Thoracic aorta (tissue), 2 donors: ENCODE measurements around the gene ALMS1. TPM values are rescaled to one million over a fixed set of nuclear protein-coding genes. Genes with fewer than 3 reads are reported as not detected.

Experiments
- ATAC-seq: fragments of 150-250 bp; one replicate; pipeline ENCODE4 v1.8.0; 2017; ENCODE audit warnings: low read depth; ENCODE audit not compliant: insufficient number of reproducible peaks, low FRiP score
- DNase-seq: peaks from one replicate; pipeline ENCODE4 v3.0.0-alpha.2; 2020; ENCODE audit warnings: low spot score
- H3K27ac ChIP-seq, 2 donors: fragments of 200-600 bp; sonication (generic); 1 replicate in 1 of 2; 2 replicates in 1 of 2; pipeline ENCODE4 v1.5.1; 2016; ENCODE audit warnings: mild to moderate bottlenecking in 2 of 2, moderate library complexity in 2 of 2
- H3K27me3 ChIP-seq: fragments of 200-600 bp; sonication (generic); replicated peaks from 2 replicates; pipeline ENCODE4 v1.6.0; 2016; ENCODE audit warnings: mild to moderate bottlenecking; ENCODE audit not compliant: insufficient read depth
- H3K36me3 ChIP-seq: fragments of 200-600 bp; sonication (generic); one replicate; pipeline ENCODE4 v1.5.1; 2016
- H3K4me1 ChIP-seq, 2 donors: fragments of 200-600 bp; sonication (generic); 1 replicate in 1 of 2; 2 replicates in 1 of 2; pipeline versions ENCODE4 v1.5.1 to v1.6.0; 2016; ENCODE audit warnings: low read depth in 2 of 2, mild to moderate bottlenecking in 1 of 2; ENCODE audit not compliant: control insufficient read depth in 1 of 2
- H3K4me3 ChIP-seq: fragments of 200-600 bp; sonication (generic); 2 replicates; pipeline ENCODE4 v1.5.1; 2016; ENCODE audit warnings: mild to moderate bottlenecking
- H3K9me3 ChIP-seq: fragments of 200-600 bp; sonication (generic); 2 replicates; pipeline ENCODE4 v1.5.1; 2016
- total RNA-seq, 2 donors: library from RNA; depleted of rRNA; stranded (reverse); fragments of >200 nt; gene quantifications; one replicate each; pipeline versions ENCODE4 v1.1.0 to v1.2.3, GENCODE V29; 2016
- TF ChIP-seq, protein P1 (sequence below): fragments of 200-600 bp; sonication (generic); IDR thresholded peaks from one replicate; pipeline ENCODE4 v1.5.1; 2019; ENCODE audit warnings: antibody characterized with exemption

Gene ALMS1
- total RNA-seq, 2 donors from 2014 or later: 30.7 to 41.6 TPM

DNA sequence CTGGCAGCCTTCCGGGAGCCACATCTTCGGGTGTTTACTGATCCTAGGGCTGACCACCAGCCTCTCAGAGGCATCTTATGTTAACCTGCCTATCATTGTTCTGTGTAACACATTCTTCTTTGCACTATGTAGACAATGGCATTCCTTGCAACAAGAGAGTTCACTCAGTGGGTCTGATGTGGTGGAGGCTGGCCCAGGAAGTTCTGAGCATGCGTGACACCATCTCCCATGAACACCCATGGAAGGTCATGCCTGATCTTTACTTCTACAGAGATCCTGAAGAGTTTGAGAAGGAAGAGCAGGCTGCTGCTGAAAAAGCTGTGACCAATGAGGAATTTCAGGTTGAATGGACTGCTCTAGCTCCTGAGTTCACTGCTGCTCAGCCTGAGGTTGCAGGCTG, 15.3 kb upstream of the ALMS1 start:
- Histone ChIP-seq H3K36me3 (no peaks in the 10 kb centered on the region), H3K27me3 (no peaks in the 10 kb centered on the region), H3K27ac (no peak overlapping the region), H3K9me3 (no peaks in the 10 kb centered on the region), H3K4me1 (no peaks in the 10 kb centered on the region), H3K4me3 (no peak overlapping the region)
- TF ChIP-seq, protein P1, sequence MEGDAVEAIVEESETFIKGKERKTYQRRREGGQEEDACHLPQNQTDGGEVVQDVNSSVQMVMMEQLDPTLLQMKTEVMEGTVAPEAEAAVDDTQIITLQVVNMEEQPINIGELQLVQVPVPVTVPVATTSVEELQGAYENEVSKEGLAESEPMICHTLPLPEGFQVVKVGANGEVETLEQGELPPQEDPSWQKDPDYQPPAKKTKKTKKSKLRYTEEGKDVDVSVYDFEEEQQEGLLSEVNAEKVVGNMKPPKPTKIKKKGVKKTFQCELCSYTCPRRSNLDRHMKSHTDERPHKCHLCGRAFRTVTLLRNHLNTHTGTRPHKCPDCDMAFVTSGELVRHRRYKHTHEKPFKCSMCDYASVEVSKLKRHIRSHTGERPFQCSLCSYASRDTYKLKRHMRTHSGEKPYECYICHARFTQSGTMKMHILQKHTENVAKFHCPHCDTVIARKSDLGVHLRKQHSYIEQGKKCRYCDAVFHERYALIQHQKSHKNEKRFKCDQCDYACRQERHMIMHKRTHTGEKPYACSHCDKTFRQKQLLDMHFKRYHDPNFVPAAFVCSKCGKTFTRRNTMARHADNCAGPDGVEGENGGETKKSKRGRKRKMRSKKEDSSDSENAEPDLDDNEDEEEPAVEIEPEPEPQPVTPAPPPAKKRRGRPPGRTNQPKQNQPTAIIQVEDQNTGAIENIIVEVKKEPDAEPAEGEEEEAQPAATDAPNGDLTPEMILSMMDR: no peak
- no peak for DNase-seq
- no peak for ATAC-seq

DNA sequence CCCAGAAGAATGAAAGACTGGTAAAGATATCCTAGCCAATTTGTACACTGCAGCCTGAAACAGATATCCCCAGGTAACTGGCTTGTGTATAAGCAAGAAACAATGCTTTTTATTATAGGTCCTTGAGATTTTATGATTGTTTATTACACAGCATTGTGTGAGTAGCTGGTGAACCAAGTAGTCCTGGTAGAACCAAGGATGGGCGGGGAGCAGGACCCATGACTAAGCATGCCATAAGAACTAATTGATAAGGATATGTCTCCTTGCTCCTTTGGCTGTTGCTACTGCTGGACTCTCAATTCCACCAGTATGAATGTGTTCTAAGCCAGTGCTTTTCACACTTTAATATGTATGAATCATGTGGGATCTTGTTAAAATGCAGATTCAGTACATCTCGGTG, 12.3 kb upstream of the ALMS1 start:
- H3K27ac ChIP-seq: no peak overlapping the region
- DNase-seq (no peak), ATAC-seq (no peak)
- H3K4me3 ChIP-seq: no peak overlapping the region
- TF ChIP-seq, protein P1: no peak
- no peaks in the 10 kb centered on the region for H3K27me3 ChIP-seq
- no peaks in the 10 kb centered on the region for H3K9me3 ChIP-seq
- H3K4me1 ChIP-seq: no peaks in the 10 kb centered on the region
- no peaks in the 10 kb centered on the region for H3K36me3 ChIP-seq

DNA sequence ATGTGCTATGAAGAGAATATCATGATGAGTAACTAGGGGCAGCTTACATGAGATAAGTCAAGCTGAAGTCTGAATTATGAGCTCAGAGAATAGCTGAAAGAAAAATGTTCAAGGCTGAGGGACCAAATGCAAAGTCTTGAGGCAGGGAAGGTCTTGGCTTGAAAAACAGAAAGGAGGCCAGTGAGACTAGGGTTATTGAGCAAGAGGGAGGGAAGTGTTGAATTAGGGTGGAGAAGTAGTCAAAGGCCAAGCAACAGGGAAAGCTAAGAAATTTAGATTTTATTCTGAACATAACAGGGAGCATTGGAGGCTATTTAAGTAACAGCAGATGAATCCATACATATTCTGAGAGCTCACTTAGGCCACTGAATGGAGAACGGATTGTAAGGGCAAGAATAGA, 11.4 kb upstream of the ALMS1 start:
- TF ChIP-seq, protein P1: no peak
- DNase-seq: no peak
- Histone ChIP-seq H3K4me3 (no peak overlapping the region), H3K27me3 (no peaks in the 10 kb centered on the region), H3K36me3 (no peaks in the 10 kb centered on the region), H3K27ac (no peak overlapping the region), H3K9me3 (no peaks in the 10 kb centered on the region), H3K4me1 (no peaks in the 10 kb centered on the region)
- no peak for ATAC-seq

DNA sequence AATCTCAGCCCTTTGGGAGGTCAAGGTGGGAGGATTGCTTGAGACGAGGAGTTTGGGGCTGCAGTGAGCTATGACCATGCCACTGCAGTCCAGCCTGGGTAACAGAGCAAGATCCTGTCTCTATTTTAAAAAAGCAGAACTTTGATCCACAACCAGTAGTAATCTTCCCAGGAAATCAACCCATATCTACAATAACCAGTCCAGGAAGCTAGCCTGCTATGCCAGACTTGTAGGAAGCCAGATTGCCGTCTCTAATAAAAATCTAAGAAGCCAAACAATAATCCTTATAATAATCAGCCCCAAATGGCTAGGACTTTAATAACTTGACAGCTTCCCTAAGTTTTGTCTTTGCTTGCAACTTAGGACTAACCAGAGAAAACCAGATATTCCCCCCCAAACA, 9.0 kb upstream of the ALMS1 start:
- no peak for DNase-seq
- Histone ChIP-seq H3K9me3 (no peaks in the 10 kb centered on the region), H3K4me3 (no peak overlapping the region)

DNA sequence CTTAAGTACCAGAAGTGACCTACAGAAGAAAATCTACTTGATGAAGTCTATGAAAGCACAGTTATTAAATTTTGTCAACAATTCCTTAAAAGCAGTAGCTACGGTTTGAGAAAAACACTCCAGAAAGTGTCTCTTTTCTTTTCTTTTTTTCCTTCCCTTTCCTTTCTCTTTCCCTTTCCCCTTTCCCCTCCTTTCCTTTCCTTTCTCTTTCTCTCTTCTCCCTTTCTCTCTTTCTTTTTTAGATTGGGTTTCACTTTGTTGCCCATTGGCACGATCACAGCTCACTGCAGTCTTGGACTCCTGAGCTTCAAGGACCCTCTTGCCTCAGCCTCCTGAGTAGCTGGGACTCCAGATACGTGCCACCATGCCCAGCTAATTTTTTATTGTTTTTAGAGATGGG, 2.6 kb upstream of the ALMS1 start:
- TF ChIP-seq, protein P1: no peak
- no peaks in the 10 kb centered on the region for H3K27me3 ChIP-seq
- H3K4me1 ChIP-seq: peaks cover 5 to 18% of the 10 kb centered on the region in 2 donors
- H3K9me3 ChIP-seq: no peaks in the 10 kb centered on the region
- DNase-seq: no peak
- H3K4me3 ChIP-seq: no peak overlapping the region
- no peak overlapping the region for H3K27ac ChIP-seq
- H3K36me3 ChIP-seq: no peaks in the 10 kb centered on the region
- no peak for ATAC-seq

More for the DNA sequence above, 9.0 kb upstream of the ALMS1 start:
- H3K36me3 ChIP-seq: no peaks in the 10 kb centered on the region
- H3K27me3 ChIP-seq: no peaks in the 10 kb centered on the region
- H3K4me1 ChIP-seq: no peaks in the 10 kb centered on the region
- no peak for ATAC-seq
- TF ChIP-seq, protein P1: no peak
- no peak overlapping the region for H3K27ac ChIP-seq
